ENCODE data around the gene EFEMP2.

- TF ChIP-seq CTCF (IDR thresholded peaks at IDR 0.05) (peak; percentile 52), EZH2phosphoT487 (IDR thresholded peaks at IDR 0.05) (no peak), EZH2 (IDR thresholded peaks at IDR 0.05) (no peak)
Measured at GRCh38 chr11:65891219-65892136, 18.9 kb upstream of the EFEMP2 start.

Measured in neural progenitor cell (in vitro differentiated cells).